ENCODE measurements around the gene MAMSTR.

Gene MAMSTR

GRCh38 chr19:48756686-48757085, 37.2 kb upstream of the MAMSTR start:
- Histone ChIP-seq H3K27me3 (replicated peaks; ENCODE audit: insufficient read depth, low read length) (peaks cover 72% of the 10 kb centered on the region), H4K20me1 (ENCODE audit: insufficient read depth, low read length) (no peaks in the 10 kb centered on the region), H3K27ac (ENCODE audit: low read length) (no peak overlapping the region), H3K4me3 (ENCODE audit: low read length) (no peak overlapping the region), H3K9me2 (replicated peaks; ENCODE audit: insufficient read depth, low read length) (no peaks in the 10 kb centered on the region), H3F3A (ENCODE audit: insufficient read depth, low read length) (no peaks in the 10 kb centered on the region), H3K79me2 (ENCODE audit: low read length) (no peaks in the 10 kb centered on the region), H3K9me3 (replicated peaks; ENCODE audit: insufficient read depth, low read length) (no peaks in the 10 kb centered on the region), H3K36me3 (replicated peaks; ENCODE audit: insufficient read depth, low read length) (no peaks in the 10 kb centered on the region), H3K4me1 (ENCODE audit: low read length) (0 out of 2 replicates have a peak, but pooled peaks cover 4% of the 10 kb centered on the region), H3K4me2 (ENCODE audit: low read depth, low read length) (no peak overlapping the region), H3K9ac (ENCODE audit: low read length) (no peak overlapping the region), H2AFZ (ENCODE audit: low read length) (no peak overlapping the region)
- TF ChIP-seq CTCF (IDR thresholded peaks at IDR 0.05; ENCODE audit: low read length) (no peak), EZH2phosphoT487 (IDR thresholded peaks at IDR 0.05; ENCODE audit: low read length) (no peak), EZH2 (optimal IDR thresholded peaks at IDR 0.05; ENCODE audit: low read depth, low read length) (no peak)
- DNase-seq, result no peak

GRCh38 chr19:48756212-48756611, 36.7 kb upstream of the MAMSTR start:
- Histone ChIP-seq H3K9me3 (replicated peaks; ENCODE audit: insufficient read depth, low read length) (no peaks in the 10 kb centered on the region), H2AFZ (ENCODE audit: low read length) (no peak overlapping the region), H3K36me3 (replicated peaks; ENCODE audit: insufficient read depth, low read length) (no peaks in the 10 kb centered on the region), H4K20me1 (ENCODE audit: insufficient read depth, low read length) (no peaks in the 10 kb centered on the region), H3K9me2 (replicated peaks; ENCODE audit: insufficient read depth, low read length) (no peaks in the 10 kb centered on the region), H3K27ac (ENCODE audit: low read length) (no peak overlapping the region), H3F3A (ENCODE audit: insufficient read depth, low read length) (no peaks in the 10 kb centered on the region), H3K4me3 (ENCODE audit: low read length) (no peak overlapping the region), H3K4me1 (ENCODE audit: low read length) (0 out of 2 replicates have a peak, but pooled peaks cover 4% of the 10 kb centered on the region), H3K4me2 (ENCODE audit: low read depth, low read length) (no peak overlapping the region), H3K79me2 (ENCODE audit: low read length) (no peaks in the 10 kb centered on the region), H3K27me3 (replicated peaks; ENCODE audit: insufficient read depth, low read length) (peaks cover 70% of the 10 kb centered on the region), H3K9ac (ENCODE audit: low read length) (no peak overlapping the region)
- TF ChIP-seq EZH2 (optimal IDR thresholded peaks at IDR 0.05; ENCODE audit: low read depth, low read length) (no peak), CTCF (IDR thresholded peaks at IDR 0.05; ENCODE audit: low read length) (no peak), EZH2phosphoT487 (IDR thresholded peaks at IDR 0.05; ENCODE audit: low read length) (no peak)
- no peak for DNase-seq

GRCh38 chr19:48755787-48756186, 36.3 kb upstream of the MAMSTR start:
- Histone ChIP-seq H4K20me1 (ENCODE audit: insufficient read depth, low read length) (no peaks in the 10 kb centered on the region), H2AFZ (ENCODE audit: low read length) (no peak overlapping the region), H3K79me2 (ENCODE audit: low read length) (no peaks in the 10 kb centered on the region), H3K4me3 (ENCODE audit: low read length) (no peak overlapping the region), H3K27ac (ENCODE audit: low read length) (no peak overlapping the region), H3K9me3 (replicated peaks; ENCODE audit: insufficient read depth, low read length) (no peaks in the 10 kb centered on the region), H3K9ac (ENCODE audit: low read length) (no peak overlapping the region), H3K9me2 (replicated peaks; ENCODE audit: insufficient read depth, low read length) (no peaks in the 10 kb centered on the region), H3K36me3 (replicated peaks; ENCODE audit: insufficient read depth, low read length) (no peaks in the 10 kb centered on the region), H3K27me3 (replicated peaks; ENCODE audit: insufficient read depth, low read length) (peaks cover 70% of the 10 kb centered on the region), H3K4me2 (ENCODE audit: low read depth, low read length) (no peak overlapping the region), H3K4me1 (ENCODE audit: low read length) (0 out of 2 replicates have a peak, but pooled peaks cover 4% of the 10 kb centered on the region), H3F3A (ENCODE audit: insufficient read depth, low read length) (no peaks in the 10 kb centered on the region)
- TF ChIP-seq EZH2phosphoT487 (IDR thresholded peaks at IDR 0.05; ENCODE audit: low read length) (no peak), CTCF (IDR thresholded peaks at IDR 0.05; ENCODE audit: low read length) (no peak), EZH2 (optimal IDR thresholded peaks at IDR 0.05; ENCODE audit: low read depth, low read length) (no peak)
- DNase-seq, result no peak
